Loucy (cell line): ENCODE measurements around the gene HLF.

Experiments used
- H2AFZ ChIP-seq: fragments of 200-600 bp; sonication (generic); 2 replicates; pipeline ENCODE4 v1.6.0; 2016; ENCODE audit warnings: antibody characterized with exemption, mild to moderate bottlenecking, low read length, moderate library complexity
- H3F3A ChIP-seq: fragments of 200-600 bp; 2 replicates; pipeline ENCODE4 v1.6.0; 2016; ENCODE audit warnings: antibody characterized with exemption, low read depth, mild to moderate bottlenecking
- H3K27me3 ChIP-seq: fragments of 200-600 bp; sonication (generic); 2 replicates; pipeline ENCODE4 v1.6.1; 2014; ENCODE audit warnings: low read length, mild to moderate bottlenecking; ENCODE audit not compliant: insufficient read depth, poor library complexity, severe bottlenecking
- H3K36me3 ChIP-seq: fragments of 200-600 bp; sonication (generic); 2 replicates; pipeline ENCODE4 v1.6.1; 2016; ENCODE audit warnings: low read length; ENCODE audit not compliant: insufficient read depth
- H3K4me1 ChIP-seq: fragments of 200-600 bp; sonication (generic); 2 replicates; pipeline ENCODE4 v1.5.1; 2014; ENCODE audit warnings: low read length, mild to moderate bottlenecking; ENCODE audit not compliant: insufficient read depth, poor library complexity, severe bottlenecking
- H3K4me2 ChIP-seq: fragments of 200-600 bp; sonication (generic); 2 replicates; pipeline ENCODE4 v1.6.0; 2014; ENCODE audit warnings: antibody characterized with exemption, low read length, low read depth, mild to moderate bottlenecking; ENCODE audit not compliant: poor library complexity, severe bottlenecking
- H3K4me3 ChIP-seq: fragments of 200-600 bp; sonication (generic); 2 replicates; pipeline ENCODE4 v1.5.1; 2014; ENCODE audit warnings: low read length, mild to moderate bottlenecking, mixed read lengths; ENCODE audit not compliant: poor library complexity, severe bottlenecking
- H3K79me2 ChIP-seq: fragments of 200-600 bp; sonication (generic); 2 replicates; pipeline ENCODE4 v1.6.1; 2014; ENCODE audit warnings: low read length; ENCODE audit not compliant: insufficient read depth
- H3K9ac ChIP-seq: fragments of 200-600 bp; sonication (generic); 2 replicates; pipeline ENCODE4 v1.6.0; 2014; ENCODE audit warnings: mild to moderate bottlenecking, low read depth, low read length, moderate library complexity; ENCODE audit not compliant: poor library complexity, severe bottlenecking
- H3K9me2 ChIP-seq: fragments of 200-600 bp; sonication (generic); replicated peaks from 2 replicates; pipeline ENCODE4 v1.6.1; 2016; ENCODE audit warnings: low read depth, low read length, mixed read lengths
- H3K9me3 ChIP-seq: fragments of 200-600 bp; sonication (generic); 2 replicates; pipeline ENCODE4 v1.6.1; 2014; ENCODE audit warnings: mild to moderate bottlenecking, antibody characterized with exemption, low read length, low read depth; ENCODE audit not compliant: insufficient read depth
- H4K20me1 ChIP-seq: fragments of 200-600 bp; sonication (generic); 2 replicates; pipeline ENCODE4 v1.6.0; 2014; ENCODE audit warnings: antibody characterized with exemption, low read length, mild to moderate bottlenecking; ENCODE audit not compliant: insufficient read depth, poor library complexity, severe bottlenecking
- CTCF ChIP-seq: fragments of 200-600 bp; sonication (generic); conservative IDR thresholded peaks from 2 replicates; pipeline ENCODE4 v1.5.1; 2014; ENCODE audit warnings: mild to moderate bottlenecking, antibody characterized with exemption, low read length
- EZH2phosphoT487 ChIP-seq: fragments of 200-600 bp; IDR thresholded peaks from 2 replicates; pipeline ENCODE4 v1.6.1; 2018; ENCODE audit warnings: antibody characterized with exemption, mild to moderate bottlenecking, moderate library complexity, borderline replicate concordance

Gene HLF

DNA sequence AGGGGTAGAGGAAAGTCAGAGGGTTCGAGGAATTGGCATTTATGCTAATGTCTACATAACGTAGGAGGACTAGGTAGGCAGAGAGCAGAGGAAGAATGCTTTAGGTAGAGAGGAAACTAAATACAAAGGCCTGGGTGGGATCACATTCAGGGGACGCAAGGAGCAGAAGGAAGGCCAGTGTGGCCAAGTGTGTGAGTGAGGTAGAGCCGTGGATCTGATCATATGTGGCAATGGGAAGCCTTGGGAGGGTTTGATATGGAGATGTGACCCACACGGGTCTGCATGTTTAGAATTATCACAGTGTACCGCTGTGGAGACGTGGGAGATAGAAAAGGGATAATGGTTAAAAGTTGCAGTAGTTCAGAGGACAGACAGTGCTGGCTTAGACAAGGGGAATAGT lies 43.1 kb downstream of the HLF start:
- Histone ChIP-seq H3K9ac (no peak overlapping the region), H4K20me1 (no peaks in the 10 kb centered on the region), H2AFZ (no peak overlapping the region), H3F3A (no peaks in the 10 kb centered on the region), H3K4me1 (no peaks in the 10 kb centered on the region), H3K4me2 (no peak overlapping the region), H3K9me2 (no peaks in the 10 kb centered on the region), H3K36me3 (no peaks in the 10 kb centered on the region), H3K27me3 (no peaks in the 10 kb centered on the region), H3K79me2 (no peaks in the 10 kb centered on the region), H3K9me3 (no peaks in the 10 kb centered on the region), H3K4me3 (no peak overlapping the region)
- TF ChIP-seq CTCF = no peak
- TF ChIP-seq EZH2phosphoT487 = no peak

DNA sequence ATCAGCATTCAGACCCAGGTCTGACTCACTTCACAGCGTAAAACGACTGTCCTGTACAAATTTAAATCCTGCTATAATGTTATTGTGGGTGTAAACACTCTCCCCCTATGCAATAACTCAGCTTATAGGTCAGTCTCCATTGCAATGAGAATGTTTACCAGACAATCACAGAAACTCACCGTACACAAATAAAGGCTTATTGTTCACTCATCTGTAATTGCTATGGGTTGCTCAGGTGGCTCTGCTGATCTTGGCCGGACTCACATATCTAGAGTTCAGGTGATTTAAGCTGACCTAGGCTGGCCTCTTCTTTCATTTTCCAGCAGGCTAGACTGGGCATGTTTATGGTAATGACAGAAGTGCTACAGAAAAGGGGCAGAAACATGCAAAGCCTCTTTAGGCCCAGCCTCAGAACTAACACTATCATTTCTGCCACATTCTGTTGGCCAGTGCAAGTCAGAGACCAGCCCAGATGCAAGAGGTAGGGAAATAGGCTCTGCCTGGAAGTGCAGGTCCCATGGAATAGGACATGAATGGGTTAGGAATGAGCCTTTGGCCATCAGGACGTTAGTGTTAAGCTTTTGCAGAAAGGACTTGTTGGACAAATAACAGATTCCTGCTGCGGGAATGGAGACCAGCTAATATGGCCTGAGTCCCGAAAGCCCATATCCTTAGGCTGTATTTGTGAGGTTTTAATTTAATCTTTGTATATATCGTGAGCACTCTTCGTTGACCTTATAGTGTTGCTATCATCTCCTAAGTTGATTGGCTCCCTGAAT lies 44.0 kb downstream of the HLF start:
- H3K9ac ChIP-seq = no peak overlapping the region
- H3K4me1 ChIP-seq = no peaks in the 10 kb centered on the region
- no peaks in the 10 kb centered on the region for H3K27me3 ChIP-seq
- H3K4me3 ChIP-seq = no peak overlapping the region
- H3K9me2 ChIP-seq = no peaks in the 10 kb centered on the region
- no peaks in the 10 kb centered on the region for H3K79me2 ChIP-seq
- no peak overlapping the region for H3K4me2 ChIP-seq
- no peaks in the 10 kb centered on the region for H3K36me3 ChIP-seq
- H3K9me3 ChIP-seq = no peaks in the 10 kb centered on the region
- no peak overlapping the region for H2AFZ ChIP-seq
- no peak for TF ChIP-seq EZH2phosphoT487
- TF ChIP-seq CTCF = no peak
- no peaks in the 10 kb centered on the region for H4K20me1 ChIP-seq
- no peaks in the 10 kb centered on the region for H3F3A ChIP-seq

- Histone ChIP-seq H3K36me3 (no peaks in the 10 kb centered on the region), H3K27me3 (no peaks in the 10 kb centered on the region), H3K4me1 (no peaks in the 10 kb centered on the region), H4K20me1 (no peaks in the 10 kb centered on the region), H3K9ac (no peak overlapping the region), H3F3A (no peaks in the 10 kb centered on the region), H3K4me3 (no peak overlapping the region), H3K79me2 (no peaks in the 10 kb centered on the region), H2AFZ (no peak overlapping the region), H3K4me2 (no peak overlapping the region), H3K9me2 (no peaks in the 10 kb centered on the region), H3K9me3 (no peaks in the 10 kb centered on the region)
- TF ChIP-seq EZH2phosphoT487 = no peak
- no peak for TF ChIP-seq CTCF
These were observed 47.1 kb downstream of the HLF start for GRCh38 chr17:55311767-55312375.
